Caco-2 (cell line): Measurements from ENCODE around the gene AKR1C2. TPM values are rescaled to one million over a fixed set of nuclear protein-coding genes. Genes with fewer than 3 reads are reported as not detected.
"Not testable (repeated sequence)": the region's sequence is repeated elsewhere in the genome, so short reads cannot be mapped to it uniquely, and the experiment has no call there.

ENCODE experiments used
- BruUV-seq: library from RNA; stranded (reverse); fragments of 400-500 nt; replicated peaks from 2 replicates; lab custom pipeline; 2021; lab: Mats Ljungman, UMichigan
- CTCF ChIA-PET: fragments of 300-600 bp; sonication (Branson Sonifier 250); formaldehyde crosslinking; loops from one replicate; lab custom pipeline; 2022; ENCODE audit warnings: antibody characterized with exemption; lab: Charles Lee
- POLR2A ChIA-PET: fragments of 300-600 bp; sonication (Branson Sonifier 250); formaldehyde crosslinking; loops from one replicate; lab custom pipeline; 2022; ENCODE audit warnings: antibody characterized with exemption; lab: Charles Lee
- DNase-seq, 2 experiments: peaks; one replicate each; pipeline versions ENCODE4 v3.0.0 to v3.0.0-alpha.2; 2020 to 2022
- H3K27me3 ChIP-seq: replicated peaks from 2 replicates; pipeline ENCODE4 v1.6.0; 2011; ENCODE audit warnings: low read length; ENCODE audit not compliant: control insufficient read depth, insufficient read depth
- H3K36me3 ChIP-seq: 2 replicates; pipeline ENCODE4 v1.5.1; 2011; ENCODE audit warnings: low read length; ENCODE audit not compliant: control insufficient read depth, insufficient read depth
- H3K4me1 ChIP-seq: fragments of 250-450 bp; sonication (Bioruptor Pico); 2 replicates; pipeline ENCODE4 v1.5.1; 2020; ENCODE audit warnings: mild to moderate bottlenecking
- H3K4me3 ChIP-seq: 2 replicates; pipeline ENCODE4 v1.5.1; 2011; ENCODE audit warnings: low read depth, mild to moderate bottlenecking, control low read depth, low read length
- H3K9me3 ChIP-seq: fragments of 250-450 bp; sonication (Bioruptor Pico); 2 replicates; pipeline ENCODE4 v1.5.1; 2020; ENCODE audit warnings: mild to moderate bottlenecking, moderate library complexity
- H3K27ac Mint-ChIP-seq: one replicate; pipeline ENCODE4 v1.8.0; 2022; ENCODE audit warnings: mixed read lengths; ENCODE audit not compliant: unreplicated experiment
- H3K27me3 Mint-ChIP-seq: one replicate; pipeline ENCODE4 v1.8.0; 2022; ENCODE audit warnings: mixed read lengths; ENCODE audit not compliant: insufficient read depth, unreplicated experiment
- H3K36me3 Mint-ChIP-seq: one replicate; pipeline ENCODE4 v1.8.0; 2022; ENCODE audit warnings: mild to moderate bottlenecking, mixed read lengths; ENCODE audit not compliant: insufficient read depth, unreplicated experiment
- H3K4me1 Mint-ChIP-seq: one replicate; pipeline ENCODE4 v1.8.0; 2022; ENCODE audit warnings: low read depth, mixed read lengths; ENCODE audit not compliant: unreplicated experiment
- H3K4me3 Mint-ChIP-seq: one replicate; pipeline ENCODE4 v1.8.0; 2022; ENCODE audit warnings: mild to moderate bottlenecking, moderate library complexity, mixed read lengths; ENCODE audit not compliant: unreplicated experiment
- H3K9me3 Mint-ChIP-seq: one replicate; pipeline ENCODE4 v1.8.0; 2022; ENCODE audit warnings: mixed read lengths; ENCODE audit not compliant: unreplicated experiment
- intact Hi-C: fragments of 100-400 bp; cut with micrococcal nuclease; formaldehyde crosslinking; loops from one replicate; pipeline ENCODE4 v1.10.0; 2022; ENCODE audit not compliant: unreplicated experiment
- total RNA-seq: library from RNA; stranded (reverse); gene quantifications from 2 replicates; pipeline ENCODE4 v1.2.3, GENCODE V29; 2022
- TF ChIP-seq, protein P1 (sequence below), 2 experiments: fragments of 200-600 bp in 1 of 2; IDR thresholded peaks; 1 replicate in 1 of 2; 2 replicates in 1 of 2; pipeline versions ENCODE4 v1.5.1 to v1.8.0; 2011 to 2022; ENCODE audit warnings: antibody characterized with exemption in 1 of 2, control low read depth in 1 of 2, inconsistent platforms in 1 of 2, low read depth in 1 of 2, low read length in 1 of 2, mild to moderate bottlenecking in 1 of 2, moderate library complexity in 1 of 2; ENCODE audit not compliant: insufficient read depth in 1 of 2, severe bottlenecking in 1 of 2, unreplicated experiment in 1 of 2

AKR1C2 gene
- total RNA-seq, 1 experiment from 2014 or later = 41.7 TPM

DNA sequence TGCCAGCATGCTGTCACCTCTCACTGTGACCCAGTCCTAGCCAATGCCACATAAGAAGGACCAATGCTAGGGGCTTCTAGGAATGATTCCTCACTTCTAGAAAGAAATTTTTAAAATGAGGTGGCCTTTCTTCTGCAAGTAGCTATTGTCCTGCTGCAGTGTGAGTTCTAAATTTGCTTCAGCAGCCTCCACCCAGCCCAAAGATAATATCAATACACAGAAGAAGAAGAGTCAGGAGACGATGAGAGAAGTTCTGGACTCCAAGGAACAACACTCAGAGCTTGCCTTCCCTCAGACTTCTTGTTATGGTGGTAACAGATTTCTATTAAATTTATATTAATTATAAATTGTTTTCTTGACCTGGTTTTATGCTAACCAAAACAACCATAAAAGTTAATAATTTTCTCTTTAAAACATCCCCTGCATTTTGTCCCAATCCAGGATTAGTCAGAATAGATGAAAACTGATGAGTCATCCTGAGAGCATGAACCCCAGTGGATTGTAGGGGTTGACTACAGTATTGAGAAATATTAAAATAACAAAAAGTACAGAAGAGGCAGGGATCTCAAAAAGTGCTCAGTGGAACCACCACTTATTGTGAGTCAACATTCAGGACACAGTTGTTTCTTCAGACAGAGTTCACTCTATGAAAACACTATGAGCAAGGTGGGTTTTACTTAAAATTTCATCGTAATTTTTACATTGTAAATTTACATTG, 29.6 kb upstream of the AKR1C2 start:
- intact Hi-C loops = no loop called here
- no peak for DNase-seq
- H3K36me3 ChIP-seq = no peaks in the 10 kb centered on the region
- Mint-ChIP-seq H3K4me3 (no peak overlapping the region), H3K27me3 (no peaks in the 10 kb centered on the region), H3K27ac (no peak overlapping the region), H3K36me3 (no peaks in the 10 kb centered on the region), H3K9me3 (peaks cover 50% of the 10 kb centered on the region), H3K4me1 (no peaks in the 10 kb centered on the region)
- H3K9me3 ChIP-seq = peaks cover 49% of the 10 kb centered on the region
- TF ChIP-seq, protein P1, sequence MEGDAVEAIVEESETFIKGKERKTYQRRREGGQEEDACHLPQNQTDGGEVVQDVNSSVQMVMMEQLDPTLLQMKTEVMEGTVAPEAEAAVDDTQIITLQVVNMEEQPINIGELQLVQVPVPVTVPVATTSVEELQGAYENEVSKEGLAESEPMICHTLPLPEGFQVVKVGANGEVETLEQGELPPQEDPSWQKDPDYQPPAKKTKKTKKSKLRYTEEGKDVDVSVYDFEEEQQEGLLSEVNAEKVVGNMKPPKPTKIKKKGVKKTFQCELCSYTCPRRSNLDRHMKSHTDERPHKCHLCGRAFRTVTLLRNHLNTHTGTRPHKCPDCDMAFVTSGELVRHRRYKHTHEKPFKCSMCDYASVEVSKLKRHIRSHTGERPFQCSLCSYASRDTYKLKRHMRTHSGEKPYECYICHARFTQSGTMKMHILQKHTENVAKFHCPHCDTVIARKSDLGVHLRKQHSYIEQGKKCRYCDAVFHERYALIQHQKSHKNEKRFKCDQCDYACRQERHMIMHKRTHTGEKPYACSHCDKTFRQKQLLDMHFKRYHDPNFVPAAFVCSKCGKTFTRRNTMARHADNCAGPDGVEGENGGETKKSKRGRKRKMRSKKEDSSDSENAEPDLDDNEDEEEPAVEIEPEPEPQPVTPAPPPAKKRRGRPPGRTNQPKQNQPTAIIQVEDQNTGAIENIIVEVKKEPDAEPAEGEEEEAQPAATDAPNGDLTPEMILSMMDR (IDR thresholded peaks at IDR 0.05; ENCODE audit: insufficient read depth in 1 of 2, low read depth in 1 of 2, low read length in 1 of 2, severe bottlenecking in 1 of 2, unreplicated experiment in 1 of 2) = no peak
- H3K4me1 ChIP-seq = no peaks in the 10 kb centered on the region
- ChIA-PET POLR2A (no interaction called here), CTCF (no interaction called here)
- no TSS peak for BruUV-seq
- no peak overlapping the region for H3K4me3 ChIP-seq
- no peaks in the 10 kb centered on the region for H3K27me3 ChIP-seq

DNA sequence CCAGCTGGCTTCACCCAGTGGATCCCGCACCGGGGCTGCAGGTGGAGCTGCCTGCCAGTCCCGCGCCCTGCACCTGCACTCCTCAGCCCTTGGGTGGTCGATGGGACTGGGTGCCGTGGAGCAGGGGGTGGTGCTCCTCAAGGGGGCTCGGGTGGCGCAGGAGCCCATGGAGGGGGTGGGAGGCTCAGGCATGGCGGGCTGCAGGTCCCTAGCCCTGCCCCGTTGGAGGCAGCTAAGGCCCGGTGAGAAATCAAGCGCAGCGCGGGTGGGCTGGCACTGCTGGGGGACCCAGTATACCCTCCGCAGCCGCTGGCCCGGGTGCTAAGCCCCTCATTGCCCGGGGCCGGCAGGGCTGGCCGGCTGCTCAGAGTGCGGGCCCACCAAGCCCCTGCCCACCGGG, 28.8 kb upstream of the AKR1C2 start:
- peaks cover 42% of the 10 kb centered on the region for H3K9me3 Mint-ChIP-seq
- BruUV-seq, H3K27me3 Mint-ChIP-seq, H3K4me3 ChIP-seq, H3K4me3 Mint-ChIP-seq, POLR2A ChIA-PET, DNase-seq, H3K4me1 Mint-ChIP-seq, H3K36me3 Mint-ChIP-seq, H3K27ac Mint-ChIP-seq, CTCF ChIA-PET, H3K36me3 ChIP-seq, intact Hi-C loops, H3K27me3 ChIP-seq, H3K4me1 ChIP-seq: not testable (repeated sequence)
- H3K9me3 ChIP-seq = peaks cover 49% of the 10 kb centered on the region

DNA sequence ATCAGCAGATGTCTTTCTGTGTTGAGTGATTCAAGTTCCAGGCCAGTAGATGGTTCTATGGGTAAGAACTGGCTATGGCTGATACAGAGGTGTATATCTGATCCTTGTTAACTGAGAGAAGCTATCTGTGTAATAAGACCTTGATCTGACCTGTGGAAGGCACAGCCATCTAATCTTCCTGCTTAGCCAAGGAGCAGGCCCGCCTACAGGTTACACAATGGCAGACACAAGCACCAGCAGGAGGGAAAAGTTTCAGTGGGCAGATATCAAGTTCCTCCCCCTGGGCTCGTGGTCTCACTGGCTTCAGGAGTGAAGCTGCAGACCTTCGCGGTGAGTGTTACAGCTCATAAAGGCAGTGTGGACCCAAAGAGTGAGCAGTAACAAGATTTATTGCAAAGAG, 27.9 kb upstream of the AKR1C2 start:
- H3K36me3 Mint-ChIP-seq, H3K27ac Mint-ChIP-seq, H3K36me3 ChIP-seq, DNase-seq, BruUV-seq, H3K27me3 Mint-ChIP-seq, POLR2A ChIA-PET, CTCF ChIA-PET, H3K27me3 ChIP-seq, H3K4me3 ChIP-seq, intact Hi-C loops, H3K4me1 ChIP-seq, H3K4me3 Mint-ChIP-seq, H3K4me1 Mint-ChIP-seq: not testable (repeated sequence)
- H3K9me3 Mint-ChIP-seq = peaks cover 41% of the 10 kb centered on the region
- H3K9me3 ChIP-seq = peaks cover 51% of the 10 kb centered on the region

DNA sequence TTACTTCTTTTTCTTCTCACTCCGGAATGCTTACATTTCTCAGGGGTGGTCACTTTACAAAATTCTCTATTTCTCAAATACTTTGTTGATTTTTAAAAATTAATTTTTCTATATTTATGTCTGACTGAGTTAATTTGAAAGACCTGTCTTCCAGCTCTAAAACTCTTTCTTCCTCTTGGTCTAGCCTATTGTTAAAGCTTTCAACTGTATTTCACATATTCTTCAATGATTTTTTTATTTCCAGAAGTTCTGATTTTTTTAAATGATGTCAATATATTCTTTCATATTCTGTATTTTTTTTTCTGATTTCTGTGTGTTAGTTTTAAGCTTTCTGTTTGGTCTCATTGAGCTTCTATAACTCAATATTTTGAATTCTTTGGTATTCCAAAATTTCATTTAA, 27.3 kb upstream of the AKR1C2 start:
- POLR2A ChIA-PET = no interaction called here
- Mint-ChIP-seq H3K36me3 (no peaks in the 10 kb centered on the region), H3K27ac (no peak overlapping the region), H3K27me3 (no peaks in the 10 kb centered on the region), H3K4me3 (no peak overlapping the region), H3K4me1 (no peaks in the 10 kb centered on the region), H3K9me3 (peaks cover 40% of the 10 kb centered on the region)
- Histone ChIP-seq H3K27me3 (no peaks in the 10 kb centered on the region), H3K4me3 (no peak overlapping the region), H3K9me3 (peaks cover 55% of the 10 kb centered on the region), H3K36me3 (no peaks in the 10 kb centered on the region), H3K4me1 (no peaks in the 10 kb centered on the region)
- intact Hi-C loops = no loop called here
- DNase-seq = no peak
- TF ChIP-seq, protein P1 (IDR thresholded peaks at IDR 0.05; ENCODE audit: insufficient read depth in 1 of 2, low read depth in 1 of 2, low read length in 1 of 2, severe bottlenecking in 1 of 2, unreplicated experiment in 1 of 2) = no peak
- CTCF ChIA-PET = no interaction called here
- BruUV-seq = no TSS peak

DNA sequence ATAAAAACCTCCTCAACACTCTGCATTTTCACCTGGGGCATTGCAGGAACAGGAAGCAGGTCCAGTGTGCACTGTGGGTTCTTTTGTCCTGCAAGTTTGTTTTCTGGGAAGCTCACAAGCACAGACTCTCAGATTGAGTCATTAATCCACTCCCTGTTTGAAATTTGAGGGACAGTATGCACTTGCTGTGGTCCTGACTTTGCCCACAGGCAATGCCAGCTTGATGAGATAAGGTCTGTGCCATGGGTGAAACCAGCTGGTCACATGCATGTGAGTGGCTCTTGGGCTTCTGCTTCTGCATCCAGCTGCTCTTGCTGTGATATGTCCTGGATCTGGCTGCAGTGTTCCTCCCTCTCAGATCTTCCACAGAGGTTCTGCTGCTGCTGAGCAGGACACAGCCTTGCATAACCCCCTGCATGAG, 21.8 kb upstream of the AKR1C2 start:
- POLR2A ChIA-PET = interaction anchor here (0.5 kb wide), 1 partner anchor 387 kb away, joined by 5 read pairs; no protein-coding TSS in a partner anchor
- H3K27ac Mint-ChIP-seq, BruUV-seq, H3K4me1 Mint-ChIP-seq, CTCF ChIA-PET, H3K4me3 Mint-ChIP-seq, H3K9me3 Mint-ChIP-seq, H3K4me1 ChIP-seq, H3K4me3 ChIP-seq, DNase-seq, H3K27me3 ChIP-seq, intact Hi-C loops, H3K36me3 Mint-ChIP-seq, H3K27me3 Mint-ChIP-seq, H3K36me3 ChIP-seq: not testable (repeated sequence)
- peaks cover 16% of the 10 kb centered on the region for H3K9me3 ChIP-seq
